ENCODE data around the gene PMP22.

PMP22 gene

DNA sequence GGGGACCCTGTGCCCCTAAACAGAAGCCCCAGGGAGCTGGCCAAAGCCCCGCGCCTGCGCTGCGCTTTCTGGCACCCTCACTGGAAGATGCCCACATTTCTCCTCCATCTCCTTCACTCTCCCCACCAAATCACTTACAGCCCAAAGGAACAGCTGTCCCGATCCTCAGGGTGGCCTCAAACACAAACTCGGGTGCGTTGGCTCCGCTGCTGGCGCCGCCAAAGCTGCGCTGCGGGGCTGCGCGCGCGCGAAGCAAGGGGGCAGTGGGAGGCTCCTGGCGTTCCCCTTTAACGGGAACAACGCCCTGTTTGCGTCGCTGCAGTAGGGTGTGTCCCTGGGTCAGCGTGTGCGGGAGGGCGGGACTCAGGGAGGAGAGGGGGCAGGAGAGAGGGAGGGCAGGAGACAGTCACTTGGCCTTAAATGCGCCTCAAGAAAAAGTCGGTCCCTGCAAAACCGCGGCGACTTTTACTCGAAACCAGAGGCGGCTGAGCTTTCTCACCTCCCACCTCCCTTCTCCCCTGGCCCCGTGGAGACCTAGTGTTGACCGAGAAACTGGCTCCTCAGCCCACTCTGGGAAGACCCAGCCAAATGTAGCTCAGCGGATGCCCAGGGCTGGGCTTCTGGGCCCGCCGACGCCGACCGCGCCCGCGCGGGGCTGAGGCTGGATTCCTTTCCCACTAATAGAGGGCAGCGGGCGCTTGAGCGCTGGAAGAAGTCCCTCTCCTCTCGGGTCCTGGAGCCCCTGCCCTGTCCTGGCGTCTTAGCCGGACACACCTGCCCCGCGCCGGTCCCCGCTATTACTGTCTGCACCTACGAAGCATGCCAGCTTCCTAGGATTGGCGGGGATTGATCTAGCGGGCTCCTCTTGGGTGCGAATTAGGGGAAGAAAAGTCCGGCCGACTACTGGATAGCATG, 2.6 kb downstream of the PMP22 start:
- ChIA-PET POLR2A (interaction anchor here (0.6 to 1.4 kb wide), 2 partner anchors 12 to 241 kb away, joined by 3 read pairs; no protein-coding TSS in a partner anchor), CTCF (interaction anchor here (2.5 kb wide), 1 partner anchor 241 kb away, joined by 17 read pairs; no protein-coding TSS in a partner anchor)
- peak; percentile 57 for DNase-seq (ENCODE audit: extremely low spot score)
- TF ChIP-seq ELF4 (IDR thresholded peaks at IDR 0.05) (no peak), L3MBTL2 (conservative IDR thresholded peaks at IDR 0.05) (0 out of 2 replicates have a peak, but pooled peaks have one; percentile 22), FOXM1 (IDR thresholded peaks at IDR 0.05; ENCODE audit: borderline replicate concordance) (no peak)

DNA sequence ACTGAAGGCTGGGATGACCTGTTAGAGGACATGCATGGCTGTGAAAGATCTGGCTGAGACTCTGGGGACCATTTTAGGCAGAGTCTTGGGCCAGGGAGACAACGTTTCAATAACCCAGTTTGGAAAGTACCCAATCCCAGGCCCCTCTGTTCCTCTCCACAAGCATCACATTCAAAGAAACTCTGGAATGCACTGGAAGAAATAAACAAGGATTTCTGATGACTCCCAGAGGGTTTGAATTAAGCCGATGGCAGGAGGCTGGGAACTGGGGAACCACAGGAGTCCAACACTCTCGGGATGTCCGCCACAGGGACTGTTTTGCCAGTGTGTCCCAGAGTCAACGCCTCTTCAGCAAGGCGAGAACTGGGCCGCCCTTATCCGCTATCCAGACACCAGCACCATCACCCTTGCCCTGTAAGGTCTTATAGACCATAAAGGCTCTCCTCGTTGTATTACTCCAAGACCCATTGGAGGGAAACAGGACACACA, 3.3 kb downstream of the PMP22 start:
- ChIA-PET CTCF (interaction anchor here (2.5 kb wide), 1 partner anchor 241 kb away, joined by 17 read pairs; no protein-coding TSS in a partner anchor), POLR2A (no interaction called here)
- DNase-seq (ENCODE audit: extremely low spot score), result no peak
- TF ChIP-seq CTBP1 (IDR thresholded peaks at IDR 0.05; ENCODE audit: borderline replicate concordance) (no peak), TARDBP (IDR thresholded peaks at IDR 0.05) (no peak), SUZ12 (IDR thresholded peaks at IDR 0.05) (no peak), LEF1 (IDR thresholded peaks at IDR 0.05; ENCODE audit: borderline replicate concordance) (no peak), BHLHE40 (IDR thresholded peaks at IDR 0.05; ENCODE audit: borderline replicate concordance) (no peak), HDGF (IDR thresholded peaks at IDR 0.05; ENCODE audit: borderline replicate concordance) (no peak), NFRKB (IDR thresholded peaks at IDR 0.05) (no peak), ELF4 (IDR thresholded peaks at IDR 0.05) (no peak), ARNT (IDR thresholded peaks at IDR 0.05) (no peak), ZNF384 (IDR thresholded peaks at IDR 0.05) (no peak), L3MBTL2 (conservative IDR thresholded peaks at IDR 0.05) (no peak), FOXM1 (IDR thresholded peaks at IDR 0.05; ENCODE audit: borderline replicate concordance) (no peak), FOXA1 (IDR thresholded peaks at IDR 0.05) (no peak), FOXK2 (IDR thresholded peaks at IDR 0.05) (no peak), SP1 (IDR thresholded peaks at IDR 0.05) (no peak)
- TF ChIP-seq, protein P1, sequence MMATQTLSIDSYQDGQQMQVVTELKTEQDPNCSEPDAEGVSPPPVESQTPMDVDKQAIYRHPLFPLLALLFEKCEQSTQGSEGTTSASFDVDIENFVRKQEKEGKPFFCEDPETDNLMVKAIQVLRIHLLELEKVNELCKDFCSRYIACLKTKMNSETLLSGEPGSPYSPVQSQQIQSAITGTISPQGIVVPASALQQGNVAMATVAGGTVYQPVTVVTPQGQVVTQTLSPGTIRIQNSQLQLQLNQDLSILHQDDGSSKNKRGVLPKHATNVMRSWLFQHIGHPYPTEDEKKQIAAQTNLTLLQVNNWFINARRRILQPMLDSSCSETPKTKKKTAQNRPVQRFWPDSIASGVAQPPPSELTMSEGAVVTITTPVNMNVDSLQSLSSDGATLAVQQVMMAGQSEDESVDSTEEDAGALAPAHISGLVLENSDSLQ (IDR thresholded peaks at IDR 0.05), result no peak

DNA sequence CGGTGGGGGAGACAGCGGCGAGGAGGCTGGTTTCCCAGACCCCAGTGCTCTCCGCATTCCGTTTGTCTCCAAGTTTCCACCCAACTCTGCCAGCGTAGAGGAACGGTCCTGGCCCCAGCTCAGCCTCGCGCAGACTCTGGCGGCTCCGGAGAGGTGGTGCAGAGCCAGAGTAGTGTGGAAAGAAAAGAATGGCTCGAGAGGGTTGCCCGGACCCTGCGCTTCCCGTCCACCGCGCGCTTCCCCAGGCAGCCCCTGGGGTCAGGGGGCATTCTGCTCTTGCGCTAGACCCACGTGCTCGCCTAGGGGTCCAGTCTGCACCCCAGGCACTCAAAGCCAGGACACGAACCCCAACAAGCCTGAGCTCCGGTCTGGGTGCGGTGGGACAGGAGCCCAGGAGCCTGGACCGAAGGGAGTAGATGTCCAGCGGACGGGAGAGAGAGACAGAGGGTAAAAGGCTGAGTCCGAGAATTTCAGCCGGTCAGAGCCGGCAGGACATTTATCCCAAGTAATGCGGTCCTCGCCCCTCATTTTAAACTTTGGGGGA, 3.8 kb downstream of the PMP22 start:
- TF ChIP-seq ARNT (IDR thresholded peaks at IDR 0.05), result no peak
- no peak for TF ChIP-seq CTBP1 (IDR thresholded peaks at IDR 0.05; ENCODE audit: borderline replicate concordance)
- TF ChIP-seq HDGF (IDR thresholded peaks at IDR 0.05; ENCODE audit: borderline replicate concordance), result no peak
- TF ChIP-seq, protein P1 (IDR thresholded peaks at IDR 0.05), result no peak
- no peak for TF ChIP-seq L3MBTL2 (conservative IDR thresholded peaks at IDR 0.05)
- TF ChIP-seq SUZ12 (IDR thresholded peaks at IDR 0.05), result no peak
- TF ChIP-seq BHLHE40 (IDR thresholded peaks at IDR 0.05; ENCODE audit: borderline replicate concordance), result no peak
- no peak for TF ChIP-seq SP1 (IDR thresholded peaks at IDR 0.05)
- TF ChIP-seq TARDBP (IDR thresholded peaks at IDR 0.05), result no peak
- POLR2A ChIA-PET, result no interaction called here
- CTCF ChIA-PET, result interaction anchor here (2.5 kb wide), 1 partner anchor 242 kb away, joined by 17 read pairs; no protein-coding TSS in a partner anchor
- peak; percentile 42 for DNase-seq (ENCODE audit: extremely low spot score)

DNA sequence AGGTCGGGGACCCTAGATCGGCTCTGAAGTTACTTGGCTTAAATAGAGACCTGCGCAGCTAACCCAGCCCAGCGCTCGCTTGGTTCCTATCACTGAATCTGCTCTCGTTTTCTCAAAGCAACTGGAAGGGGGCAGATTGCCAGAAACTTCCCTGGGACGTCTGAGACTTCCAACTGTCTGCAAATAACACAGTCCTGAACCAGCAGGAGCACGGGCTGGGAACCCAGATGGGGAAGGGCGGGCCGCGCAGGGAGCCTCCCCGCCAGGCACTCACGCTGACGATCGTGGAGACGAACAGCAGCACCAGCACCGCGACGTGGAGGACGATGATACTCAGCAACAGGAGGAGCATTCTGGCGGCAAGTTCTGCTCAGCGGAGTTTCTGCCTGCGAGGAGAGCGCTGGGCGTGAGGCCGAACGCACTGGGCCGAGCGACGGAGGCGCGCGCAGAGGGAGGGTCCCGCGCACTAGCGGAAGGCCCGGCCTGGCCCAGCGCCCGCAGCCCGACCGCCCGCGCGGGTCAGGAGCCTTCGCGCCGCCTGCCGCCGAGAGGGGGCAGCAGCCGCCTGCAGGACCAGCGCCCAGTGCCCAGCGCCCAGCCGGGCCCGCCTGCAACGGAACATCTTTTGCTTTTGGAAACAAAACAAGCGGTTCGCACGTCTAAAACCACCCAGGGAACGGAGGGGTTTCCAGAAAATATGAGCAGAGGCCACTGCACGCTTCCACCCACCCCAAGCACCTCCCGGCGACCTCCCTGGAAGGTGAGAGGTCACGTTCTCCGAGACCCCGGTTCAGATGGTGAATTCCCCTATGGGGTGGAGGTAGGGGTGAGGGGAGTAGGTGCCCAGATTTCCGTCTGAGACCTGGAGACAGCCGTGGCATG, 4.5 kb downstream of the PMP22 start:
- peak; percentile 2; the same call in 1 of the 2 replicates for TF ChIP-seq ARNT (IDR thresholded peaks at IDR 0.05)
- TF ChIP-seq BHLHE40 (IDR thresholded peaks at IDR 0.05; ENCODE audit: borderline replicate concordance), result no peak
- TF ChIP-seq SUZ12 (IDR thresholded peaks at IDR 0.05), result no peak
- peak; percentile 60 for TF ChIP-seq L3MBTL2 (conservative IDR thresholded peaks at IDR 0.05)
- CTCF ChIA-PET, result interaction anchor here (2.5 kb wide), 1 partner anchor 242 kb away, joined by 17 read pairs; no protein-coding TSS in a partner anchor
- POLR2A ChIA-PET, result no interaction called here
- DNase-seq (ENCODE audit: extremely low spot score), result peak; percentile 85

DNA sequence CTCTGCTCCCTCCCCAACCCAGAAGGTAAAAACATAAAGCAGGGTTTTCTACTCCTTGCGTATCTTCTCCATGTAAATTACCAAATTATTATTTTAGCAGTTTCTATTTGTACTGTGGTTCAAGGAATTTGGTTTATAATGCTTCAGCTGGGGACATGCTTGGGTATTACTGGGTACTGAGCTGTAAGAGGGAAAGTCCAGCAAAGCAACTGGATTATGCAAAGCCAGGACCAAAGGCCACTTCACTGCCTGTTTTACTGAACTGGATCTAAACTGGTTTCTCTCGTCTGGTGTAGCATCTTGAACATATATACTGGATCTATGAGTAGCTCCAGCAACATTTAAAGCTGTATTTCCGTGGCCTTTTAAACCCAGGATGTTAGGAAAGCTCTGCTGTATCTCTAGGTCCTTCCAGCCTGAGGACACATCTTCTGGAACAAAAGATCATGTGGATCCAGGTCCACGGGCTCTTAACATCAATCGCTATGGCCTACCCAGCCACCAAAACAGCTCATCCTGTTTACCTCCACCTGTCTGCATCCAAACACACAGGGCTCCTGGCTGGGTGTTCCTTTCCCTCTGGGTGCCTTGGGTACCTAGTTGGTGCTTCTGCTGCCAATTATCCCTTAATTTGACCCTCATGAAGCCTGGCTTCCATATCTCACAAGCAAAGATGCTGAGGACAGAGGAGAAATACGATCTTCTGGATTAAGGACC, 7.2 kb downstream of the PMP22 start:
- TF ChIP-seq SUZ12 (IDR thresholded peaks at IDR 0.05), result no peak
- TF ChIP-seq LEF1 (IDR thresholded peaks at IDR 0.05; ENCODE audit: borderline replicate concordance), result no peak
- no peak for TF ChIP-seq ARNT (IDR thresholded peaks at IDR 0.05)
- TF ChIP-seq ZNF384 (IDR thresholded peaks at IDR 0.05), result no peak
- no peak for TF ChIP-seq SP1 (IDR thresholded peaks at IDR 0.05)
- no peak for TF ChIP-seq HDGF (IDR thresholded peaks at IDR 0.05; ENCODE audit: borderline replicate concordance)
- no peak for TF ChIP-seq TARDBP (IDR thresholded peaks at IDR 0.05)
- TF ChIP-seq L3MBTL2 (conservative IDR thresholded peaks at IDR 0.05), result no peak
- TF ChIP-seq, protein P1 (IDR thresholded peaks at IDR 0.05), result no peak
- no peak for TF ChIP-seq FOXA1 (IDR thresholded peaks at IDR 0.05)
- TF ChIP-seq ELF4 (IDR thresholded peaks at IDR 0.05), result no peak
- CTCF ChIA-PET, result interaction anchor here (0.6 to 2.6 kb wide), 8 partner anchors 9 to 805 kb away, joined by 3 to 19 read pairs (median 4); no protein-coding TSS in a partner anchor
- POLR2A ChIA-PET, result no interaction called here
- DNase-seq (ENCODE audit: extremely low spot score), result no peak

Measured in HEK293T (cell line).